Panc1 (cell line): Measurements from ENCODE around the gene CD6. TPM values are rescaled to one million over a fixed set of nuclear protein-coding genes. Genes with fewer than 3 reads are reported as not detected.

Experiments
- ATAC-seq: fragments of 200-7000 bp; cut with Tn5 transposase; 2 replicates; pipeline ENCODE4 v1.9.1; 2020; ENCODE audit warnings: mild to moderate bottlenecking, moderate library complexity
- BruUV-seq: library from RNA; stranded (reverse); fragments of 400-500 nt; replicated peaks from 2 replicates; lab custom pipeline; 2021; lab: Mats Ljungman, UMichigan
- CTCF ChIA-PET: fragments of 300-600 bp; sonication (Branson Sonifier 250); formaldehyde crosslinking; loops from one replicate; lab custom pipeline; 2022; ENCODE audit warnings: antibody characterized with exemption; lab: Charles Lee
- POLR2A ChIA-PET: fragments of 300-600 bp; sonication (Branson Sonifier 250); formaldehyde crosslinking; loops from one replicate; lab custom pipeline; 2022; ENCODE audit warnings: antibody characterized with exemption; lab: Charles Lee
- DNase-seq: peaks from one replicate; pipeline ENCODE4 v3.0.0-alpha.2; 2010; ENCODE audit warnings: low read depth, low spot score
- H3K27ac ChIP-seq: 2 replicates; pipeline ENCODE4 v1.5.1; 2011; ENCODE audit warnings: mild to moderate bottlenecking, low read length, inconsistent platforms
- H3K27me3 ChIP-seq: fragments of 200-500 bp; sonication (Bioruptor generic); 2 replicates; pipeline ENCODE4 v1.6.0; 2014; ENCODE audit warnings: low read length, inconsistent platforms; ENCODE audit not compliant: control insufficient read depth, insufficient read depth
- H3K36me3 ChIP-seq: fragments of 200-500 bp; sonication (Bioruptor generic); 2 replicates; pipeline ENCODE4 v1.5.1; 2014; ENCODE audit warnings: inconsistent platforms, mild to moderate bottlenecking, low read length, moderate library complexity; ENCODE audit not compliant: control insufficient read depth, insufficient read depth
- H3K4me1 ChIP-seq: 2 replicates; pipeline ENCODE4 v1.5.1; 2011; ENCODE audit warnings: inconsistent platforms, mild to moderate bottlenecking, low read length, moderate library complexity; ENCODE audit not compliant: control insufficient read depth, insufficient read depth
- H3K4me3 ChIP-seq, 2 experiments: 2 replicates each; pipeline ENCODE4 v1.5.1; 2011 to 2012; ENCODE audit warnings: low read depth in 2 of 2, low read length in 2 of 2, mild to moderate bottlenecking in 2 of 2, inconsistent platforms in 1 of 2, moderate library complexity in 1 of 2
- H3K9me3 ChIP-seq: fragments of 200-500 bp; sonication (Bioruptor generic); 2 replicates; pipeline ENCODE4 v1.5.1; 2014; ENCODE audit warnings: low read depth, mild to moderate bottlenecking, inconsistent platforms, low read length, moderate library complexity; ENCODE audit not compliant: control insufficient read depth, insufficient read depth
- POLR2AphosphoS5 ChIP-seq: IDR thresholded peaks from 2 replicates; pipeline ENCODE4 v1.6.1; 2012; ENCODE audit warnings: mild to moderate bottlenecking, low read depth, low read length, moderate library complexity
- REST ChIP-seq, 2 experiments: IDR thresholded peaks; 2 replicates each; pipeline ENCODE4 v1.6.1; 2011 to 2012; ENCODE audit warnings: low read depth in 2 of 2, control low read depth in 1 of 2, low read length in 1 of 2, mild to moderate bottlenecking in 1 of 2, moderate library complexity in 1 of 2; ENCODE audit not compliant: insufficient read depth in 1 of 2
- SIN3A ChIP-seq: IDR thresholded peaks from 2 replicates; pipeline ENCODE4 v1.6.1; 2012; ENCODE audit warnings: low read depth, mild to moderate bottlenecking, low read length, moderate library complexity, borderline replicate concordance; ENCODE audit not compliant: insufficient read depth
- TCF7L2 ChIP-seq: IDR thresholded peaks from 2 replicates; pipeline ENCODE4 v1.6.1; 2011; ENCODE audit warnings: mild to moderate bottlenecking, low read depth, low read length, inconsistent platforms
- in situ Hi-C: cut with HindIII; loops from 2 replicates; pipeline ENCODE4 v1.10.0; 2016; ENCODE audit warnings: low sequenced_read_pairs, low pct_unique_long_range_greater_than_20kb
- intact Hi-C: fragments of 100-400 bp; cut with micrococcal nuclease; formaldehyde crosslinking; loops from one replicate; pipeline ENCODE4 v1.10.0; 2022; ENCODE audit not compliant: unreplicated experiment
- total RNA-seq: library from RNA; stranded (reverse); gene quantifications from one replicate; pipeline ENCODE4 v1.2.1, GENCODE V29; 2021; ENCODE audit not compliant: unreplicated experiment
- TF ChIP-seq, protein P1 (sequence below): fragments of 450-650 bp; IDR thresholded peaks from 2 replicates; pipeline ENCODE4 v1.5.1; 2017; ENCODE audit warnings: mild to moderate bottlenecking

The CD6 gene
- total RNA-seq, 1 experiment from 2014 or later = 1.1 TPM

- ATAC-seq = no peak
- in situ Hi-C loops = no loop called here
Measured at GRCh38 chr11:61002598-61002997, 31.1 kb downstream of the CD6 start.

DNA sequence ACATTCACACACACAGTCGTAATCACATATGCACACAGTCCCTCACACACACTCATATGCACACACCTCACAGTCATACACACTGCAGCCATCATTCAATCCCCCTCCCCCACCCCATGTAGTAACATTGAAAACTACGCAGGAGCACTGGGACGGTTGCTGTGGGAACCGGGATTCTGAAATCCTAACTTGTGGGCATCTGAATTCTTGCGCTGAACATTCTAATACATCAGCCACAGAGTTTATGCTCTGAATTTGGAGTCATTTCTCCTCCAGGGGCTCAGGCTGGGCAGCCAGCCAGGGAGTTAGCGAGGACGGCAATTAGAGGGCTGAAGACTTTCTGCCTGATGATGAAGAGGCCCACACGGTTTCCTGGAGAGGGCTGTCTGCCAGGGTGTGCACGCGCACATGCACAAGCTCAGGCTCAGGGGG is 32.7 kb downstream of the CD6 start:
- Histone ChIP-seq H3K27ac (no peak overlapping the region), H3K36me3 (no peaks in the 10 kb centered on the region), H3K9me3 (no peaks in the 10 kb centered on the region), H3K4me3 (no peak overlapping the region), H3K4me1 (no peaks in the 10 kb centered on the region; the same call in 1 of the 2 replicates), H3K27me3 (peaks cover 6% of the 10 kb centered on the region; the same call in 1 of the 2 replicates)
- POLR2A ChIA-PET = no interaction called here
- no peak for DNase-seq
- TF ChIP-seq SIN3A (no peak), TCF7L2 (no peak), POLR2AphosphoS5 (no peak), REST (IDR thresholded peaks at IDR 0.05; ENCODE audit: insufficient read depth in 1 of 2, low read depth in 2 of 2, low read length in 1 of 2) (no peak)
- TF ChIP-seq, protein P1, sequence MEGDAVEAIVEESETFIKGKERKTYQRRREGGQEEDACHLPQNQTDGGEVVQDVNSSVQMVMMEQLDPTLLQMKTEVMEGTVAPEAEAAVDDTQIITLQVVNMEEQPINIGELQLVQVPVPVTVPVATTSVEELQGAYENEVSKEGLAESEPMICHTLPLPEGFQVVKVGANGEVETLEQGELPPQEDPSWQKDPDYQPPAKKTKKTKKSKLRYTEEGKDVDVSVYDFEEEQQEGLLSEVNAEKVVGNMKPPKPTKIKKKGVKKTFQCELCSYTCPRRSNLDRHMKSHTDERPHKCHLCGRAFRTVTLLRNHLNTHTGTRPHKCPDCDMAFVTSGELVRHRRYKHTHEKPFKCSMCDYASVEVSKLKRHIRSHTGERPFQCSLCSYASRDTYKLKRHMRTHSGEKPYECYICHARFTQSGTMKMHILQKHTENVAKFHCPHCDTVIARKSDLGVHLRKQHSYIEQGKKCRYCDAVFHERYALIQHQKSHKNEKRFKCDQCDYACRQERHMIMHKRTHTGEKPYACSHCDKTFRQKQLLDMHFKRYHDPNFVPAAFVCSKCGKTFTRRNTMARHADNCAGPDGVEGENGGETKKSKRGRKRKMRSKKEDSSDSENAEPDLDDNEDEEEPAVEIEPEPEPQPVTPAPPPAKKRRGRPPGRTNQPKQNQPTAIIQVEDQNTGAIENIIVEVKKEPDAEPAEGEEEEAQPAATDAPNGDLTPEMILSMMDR = no peak
- CTCF ChIA-PET = no interaction called here
- no peak for ATAC-seq
- intact Hi-C loops (no loop called here), in situ Hi-C loops (no loop called here)
- no TSS peak for BruUV-seq

More at GRCh38 chr11:61002598-61002997, 31.1 kb downstream of the CD6 start:
- H3K4me3 ChIP-seq = no peak overlapping the region
- H3K36me3 ChIP-seq = no peaks in the 10 kb centered on the region
- H3K4me1 ChIP-seq = no peaks in the 10 kb centered on the region; the same call in 1 of the 2 replicates
- peaks cover 6% of the 10 kb centered on the region; the same call in 1 of the 2 replicates for H3K27me3 ChIP-seq
- ChIA-PET POLR2A (no interaction called here), CTCF (no interaction called here)
- TF ChIP-seq, protein P1 = no peak
- TF ChIP-seq POLR2AphosphoS5 (no peak), TCF7L2 (no peak), REST (IDR thresholded peaks at IDR 0.05; ENCODE audit: insufficient read depth in 1 of 2, low read depth in 2 of 2, low read length in 1 of 2) (no peak), SIN3A (no peak)
- no peaks in the 10 kb centered on the region for H3K9me3 ChIP-seq
- BruUV-seq = no TSS peak
- intact Hi-C loops = no loop called here
- no peak for DNase-seq
- no peak overlapping the region for H3K27ac ChIP-seq
